GM18517 (cell line): ENCODE measurements around the gene TRIM75.
"Not testable (repeated sequence)": the region's sequence is repeated elsewhere in the genome, so short reads cannot be mapped to it uniquely, and the experiment has no call there.

ENCODE experiments used
- ATAC-seq: cut with Tn5 transposase; IDR thresholded peaks from one replicate; pipeline ENCODE4 v1.9.1; 2021; ENCODE audit warnings: mild to moderate bottlenecking, moderate library complexity; ENCODE audit not compliant: unreplicated experiment

The TRIM75 gene

GRCh38 chr4:165053645-165054044, at the start of gene TRIM75:
TSS of gene TRIM75 (plus strand) at chr4:165053866. CDS start at chr4:165059148, 5,282 bp downstream.
- ATAC-seq, result no peak

GRCh38 chr4:165005352-165005925, 48.2 kb upstream of the TRIM75 start:
- no peak for ATAC-seq

GRCh38 chr4:165006456-165006855, 47.2 kb upstream of the TRIM75 start:
- ATAC-seq, result no peak

- no peak for ATAC-seq
Measured at GRCh38 chr4:165006886-165007285, 46.8 kb upstream of the TRIM75 start.

DNA sequence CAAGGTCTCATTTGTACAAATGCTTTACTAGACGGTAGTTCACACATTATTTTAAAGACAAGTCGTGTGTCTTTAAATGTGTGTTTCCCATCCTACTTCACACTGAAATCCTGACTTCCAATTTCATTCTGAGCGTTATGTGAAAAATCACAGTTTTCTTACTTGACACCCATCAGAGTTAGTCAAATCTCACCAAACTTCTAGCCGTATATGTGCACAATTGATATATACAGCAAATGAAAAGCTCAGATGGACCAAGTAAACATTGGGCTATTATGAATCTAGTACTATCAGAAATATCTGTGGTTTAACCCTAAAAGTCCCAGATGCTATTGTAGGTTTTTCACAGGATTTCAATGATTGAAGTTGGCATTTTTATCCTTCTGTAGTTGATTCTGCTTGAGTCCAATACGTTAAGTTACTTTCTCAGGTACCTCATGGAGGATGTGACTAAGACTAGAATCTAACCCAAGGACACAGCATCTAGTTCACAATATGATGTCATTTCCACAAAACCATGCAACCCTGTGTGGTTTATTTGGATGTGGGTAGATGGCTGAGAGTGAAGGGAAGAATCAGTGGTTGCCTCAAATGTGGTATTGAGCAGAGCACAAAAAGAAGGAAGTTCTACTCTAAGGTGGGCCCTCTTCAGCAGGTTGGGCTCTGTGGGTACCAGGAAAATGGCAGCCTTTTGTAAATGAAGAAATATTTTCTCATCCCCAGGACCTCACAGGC, 44.0 kb upstream of the TRIM75 start:
- no peak for ATAC-seq

DNA sequence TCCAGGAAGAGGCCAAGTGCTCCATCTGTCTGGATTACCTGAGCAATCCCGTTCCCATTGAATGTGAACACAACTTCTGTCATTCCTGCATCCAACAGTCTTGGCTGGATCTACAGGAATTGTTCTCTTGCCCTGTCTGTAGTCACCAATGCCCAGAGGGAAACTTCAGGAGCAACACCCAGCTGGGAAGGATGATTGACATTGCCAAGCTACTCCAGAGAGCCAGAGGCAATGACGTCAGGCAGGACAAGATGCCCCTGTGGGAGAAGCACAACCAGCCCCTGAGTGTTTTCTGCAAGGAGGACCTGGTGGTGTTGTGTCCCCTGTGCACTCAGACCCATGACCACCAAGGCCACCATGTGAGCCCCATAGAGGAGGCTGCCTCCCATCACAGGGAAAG, 43.2 kb upstream of the TRIM75 start:
- no peak for ATAC-seq

DNA sequence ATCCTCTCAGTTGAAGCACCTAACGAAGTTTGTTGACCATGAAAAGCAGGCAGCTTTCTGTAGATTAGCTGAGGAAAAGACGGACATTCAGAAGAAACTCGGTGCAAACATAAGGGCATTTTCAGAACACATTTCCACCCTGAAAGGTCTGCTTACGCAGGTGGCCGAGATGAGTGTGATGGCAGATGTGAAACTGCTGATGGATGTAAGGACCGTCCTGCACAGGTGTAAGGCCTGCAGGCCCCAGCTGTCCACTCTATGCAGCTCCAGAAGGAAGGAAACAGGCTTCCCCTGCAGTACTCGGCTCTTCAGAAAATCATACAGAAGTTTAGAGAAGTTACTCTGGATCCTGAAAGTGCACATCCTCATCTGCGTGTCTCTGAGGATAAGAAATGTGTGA, 42.7 kb upstream of the TRIM75 start:
- no peak for ATAC-seq

GRCh38 chr4:165011403-165011802, 42.3 kb upstream of the TRIM75 start:
- no peak for ATAC-seq

DNA sequence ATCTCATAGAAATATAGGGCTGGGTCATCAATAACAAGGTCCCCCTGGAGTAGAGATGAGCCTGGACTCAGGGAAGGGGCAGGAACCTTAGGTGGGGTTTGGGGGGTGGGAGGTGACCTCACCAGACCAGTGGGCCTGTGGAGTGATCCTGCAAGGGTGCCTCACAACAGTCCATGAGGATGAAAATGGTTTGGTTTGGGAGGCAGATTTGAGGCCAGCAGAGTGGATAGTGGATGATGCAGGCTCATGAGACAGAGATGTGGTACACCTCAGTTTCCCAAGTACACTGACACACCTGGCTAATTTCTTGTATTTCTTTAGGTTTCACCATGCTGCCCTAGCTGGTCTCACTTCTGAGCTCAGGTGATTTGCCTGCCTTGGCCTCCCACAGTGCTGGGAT, 40.0 kb upstream of the TRIM75 start:
- no peak for ATAC-seq

DNA sequence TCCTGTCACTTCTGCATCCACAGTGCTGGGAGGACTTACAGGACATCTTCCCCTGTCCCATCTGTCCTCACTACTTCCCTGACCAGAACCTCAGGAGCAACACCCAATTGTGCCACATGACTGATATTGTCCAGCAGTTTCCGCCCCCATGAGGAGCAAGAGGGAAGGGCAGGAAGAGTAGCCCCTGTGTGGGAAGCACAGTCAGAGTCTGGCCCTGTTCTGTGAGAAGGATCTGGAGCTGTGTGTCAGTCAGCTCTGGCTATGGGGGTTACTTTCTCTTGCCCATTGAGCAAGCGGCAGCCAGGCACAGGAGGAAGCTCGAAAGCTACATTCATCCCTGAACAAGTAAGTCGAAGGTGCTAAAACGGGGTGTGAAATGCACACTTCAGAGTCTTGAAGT, 36.7 kb upstream of the TRIM75 start:
- ATAC-seq, result no peak

GRCh38 chr4:165019995-165020394, 33.7 kb upstream of the TRIM75 start:
- ATAC-seq, result not testable (repeated sequence)

DNA sequence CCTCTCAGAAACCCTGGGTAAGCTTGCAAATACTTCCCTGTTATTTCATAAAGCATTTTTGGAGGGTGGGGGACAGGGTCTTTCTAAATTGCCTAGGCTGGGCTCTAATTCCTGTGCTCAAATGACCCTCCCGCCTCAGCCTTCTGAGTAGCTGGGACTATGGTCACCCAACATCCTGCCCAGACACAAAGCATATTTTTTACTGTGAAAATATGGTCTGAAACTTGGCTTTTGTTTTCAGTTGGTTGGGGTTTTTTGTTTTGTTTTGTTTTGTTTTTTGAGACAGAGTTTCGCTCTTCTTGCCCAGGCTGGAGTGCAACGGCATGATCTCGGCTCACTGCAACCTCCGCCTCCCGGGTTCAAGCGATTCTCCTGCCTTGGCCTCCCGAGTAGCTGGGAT, 27.9 kb upstream of the TRIM75 start:
- ATAC-seq, result not testable (repeated sequence)

DNA sequence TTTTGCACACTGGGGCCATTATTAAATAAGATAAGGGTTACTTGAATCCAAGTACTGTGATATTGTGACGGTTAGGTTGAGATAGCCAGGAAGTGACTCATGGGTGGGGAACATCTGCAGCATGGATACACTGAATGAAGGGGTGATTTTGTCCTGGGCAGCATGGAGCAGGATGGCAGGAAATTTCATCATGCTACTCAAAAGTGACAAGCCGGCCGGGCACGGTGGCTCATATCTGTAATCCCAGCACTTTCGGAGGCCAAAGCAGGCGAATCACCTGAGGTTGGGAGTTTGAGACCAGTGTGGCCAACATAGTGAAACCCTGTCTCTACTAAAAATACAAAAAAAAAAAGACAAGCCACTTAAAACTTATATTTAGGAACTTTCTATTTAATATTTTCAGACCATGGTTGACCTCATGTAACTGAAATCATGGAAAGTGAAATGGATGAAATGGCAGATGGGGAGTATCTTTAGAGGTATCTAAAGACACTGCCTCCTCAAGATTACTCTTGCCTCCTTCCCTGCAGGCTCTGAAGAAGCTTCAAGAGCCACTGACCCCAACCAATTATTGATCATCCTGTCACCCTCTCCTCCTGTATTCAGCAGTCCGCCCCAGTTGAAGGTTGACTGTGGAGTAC, 25.8 kb upstream of the TRIM75 start:
- ATAC-seq, result no peak

- no peak for ATAC-seq
Measured at GRCh38 chr4:165031436-165032211, 22.0 kb upstream of the TRIM75 start, which contains the start of gene TRIM60. TSS of gene TRIM60 (plus strand) at chr4:165031999. CDS start at chr4:165040073, 8,074 bp downstream.

DNA sequence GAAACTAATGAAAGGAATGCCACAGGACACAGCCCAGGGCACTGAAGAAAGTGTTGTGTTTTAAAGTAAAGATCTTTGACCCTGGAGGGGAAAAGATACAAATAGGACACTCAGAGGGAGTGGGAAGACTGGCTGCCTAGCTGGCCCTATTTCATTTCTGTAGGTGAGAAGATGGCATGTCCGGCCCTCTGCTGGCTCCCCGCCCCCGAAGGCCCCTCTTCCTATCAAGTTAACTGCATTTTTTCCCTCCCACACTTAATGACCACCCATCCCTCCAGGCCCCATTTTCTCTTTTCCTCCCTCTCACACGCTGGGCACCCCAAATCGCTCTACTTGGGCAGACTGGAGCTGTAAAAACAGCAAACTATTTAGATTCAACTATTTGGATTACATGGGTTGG, 5.5 kb upstream of the TRIM75 start:
- no peak for ATAC-seq

GRCh38 chr4:165052627-165053026, 1.0 kb upstream of the TRIM75 start:
- ATAC-seq, result no peak

DNA sequence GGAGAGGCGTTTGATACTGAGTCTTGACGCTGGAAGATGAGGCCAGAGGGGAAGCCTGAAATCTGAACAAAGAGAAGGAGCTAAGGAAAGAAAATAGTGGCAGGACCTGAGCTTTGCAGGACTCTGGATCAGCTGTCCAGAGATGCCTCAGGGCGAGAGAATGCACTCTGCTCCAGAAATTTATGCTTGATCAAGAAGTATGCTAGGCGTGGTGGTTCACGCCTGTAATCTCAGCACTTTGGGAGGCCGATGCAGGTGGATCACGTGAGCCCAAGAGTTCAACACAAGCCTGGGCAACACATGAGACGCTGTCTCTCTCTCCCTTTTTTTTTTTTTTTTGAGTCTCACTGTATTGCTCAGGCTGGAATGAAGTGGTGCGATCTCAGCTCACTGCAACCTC, 1.9 kb downstream of the TRIM75 start:
- no peak for ATAC-seq

GRCh38 chr4:165058666-165059065, 5.0 kb downstream of the TRIM75 start:
- ATAC-seq, result no peak

GRCh38 chr4:165059386-165059785, 5.7 kb downstream of the TRIM75 start:
- ATAC-seq, result no peak

- ATAC-seq, result no peak
Measured at GRCh38 chr4:165060938-165061337, 7.3 kb downstream of the TRIM75 start.

DNA sequence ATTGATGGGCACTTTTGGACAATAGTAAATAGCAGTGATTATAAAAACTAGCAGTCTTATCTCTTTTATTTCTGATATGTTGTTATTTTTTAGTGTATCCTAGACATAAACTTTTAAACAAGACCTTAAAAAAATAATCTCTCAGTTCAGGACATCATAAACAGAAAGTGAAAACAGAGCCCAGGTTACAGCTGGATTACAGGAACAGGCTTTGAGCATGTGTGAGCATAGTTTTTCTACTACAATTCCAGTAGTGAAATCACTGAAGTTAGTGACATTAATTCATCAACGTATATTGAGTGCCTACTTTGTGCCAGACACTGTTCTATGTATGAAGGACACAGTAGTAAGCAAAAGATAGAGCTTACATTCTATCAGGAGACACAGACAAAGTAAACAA, 16.9 kb downstream of the TRIM75 start:
- ATAC-seq, result no peak
